H1 (cell line): Measurements from ENCODE around the gene UGGT2. TPM values are rescaled to one million over a fixed set of nuclear protein-coding genes. Genes with fewer than 3 reads are reported as not detected.

ENCODE experiments used
- BCL11A ChIP-seq, 2 experiments: IDR thresholded peaks; one replicate each; pipeline ENCODE4 v1.6.1; 2011; ENCODE audit warnings: low read depth in 2 of 2, low read length in 2 of 2, mild to moderate bottlenecking in 2 of 2
- FOSL1 ChIP-seq: IDR thresholded peaks from 2 replicates; pipeline ENCODE4 v1.6.1; 2011; ENCODE audit warnings: mild to moderate bottlenecking, low read depth, low read length, moderate library complexity; ENCODE audit not compliant: insufficient read depth
- SP2 ChIP-seq: IDR thresholded peaks from 2 replicates; pipeline ENCODE4 v1.6.1; 2012; ENCODE audit warnings: mild to moderate bottlenecking, low read length, inconsistent platforms
- polyA plus RNA-seq, 7 experiments: library from polyadenylated mRNA; depleted of rRNA in 3 of 7; stranded (reverse) in 5 of 7; unstranded in 2 of 7; fragments of >200 nt in 5 of 7; fragments of 200-250 nt in 2 of 7; gene quantifications; 1 replicate in 5 of 7; 2 replicates in 1 of 7; 4 replicates in 1 of 7; pipeline versions ENCODE4 v1.2.1 to v1.2.3, GENCODE V29; 2011 to 2013; ENCODE audit warnings: missing spikeins in 2 of 7, mixed read lengths in 2 of 7
- total RNA-seq: library from RNA; stranded (reverse); fragmentation: NEBNext Ultra II Directional; extraction: Animal tissue kit (Norgen Biotek cat#: 25700); gene quantifications from 2 replicates; pipeline ENCODE4 v1.2.1, GENCODE V29; 2021

UGGT2 gene
- total and polyA plus RNA-seq, 2 of the 8 experiments (the other 6 are each of a cell fraction or from before 2014, with no cell fraction given) = 5.9 to 25.1 TPM

GRCh38 chr13:95914991-95915501 is 138.2 kb downstream of the UGGT2 start (continued):
- TF ChIP-seq BCL11A (IDR thresholded peaks at IDR 0.05; ENCODE audit: low read depth in 2 of 2, low read length in 2 of 2) (no peak), FOSL1 (no peak), SP2 (no peak)
